Neural crest cell (in vitro differentiated cells): ENCODE data around the gene GMDS. TPM values are rescaled to one million over a fixed set of nuclear protein-coding genes. Genes with fewer than 3 reads are reported as not detected.

Experiments used
- DNase-seq: peaks from one replicate; pipeline ENCODE4 v3.0.0; 2021; ENCODE audit warnings: low read depth, mixed read lengths, low spot score
- H3K27ac Mint-ChIP-seq: one replicate; pipeline ENCODE4 v1.8.0; 2021; ENCODE audit warnings: mild to moderate bottlenecking, mixed read lengths; ENCODE audit not compliant: unreplicated experiment
- H3K27me3 Mint-ChIP-seq: 2 replicates; pipeline ENCODE4 v1.8.0; 2021; ENCODE audit warnings: low read depth, mild to moderate bottlenecking, mixed read lengths
- H3K36me3 Mint-ChIP-seq: 2 replicates; pipeline ENCODE4 v1.8.0; 2021; ENCODE audit warnings: low read depth, mild to moderate bottlenecking, mixed read lengths
- H3K4me1 Mint-ChIP-seq: 2 replicates; pipeline ENCODE4 v1.8.0; 2021; ENCODE audit warnings: mixed read lengths
- H3K4me3 Mint-ChIP-seq: one replicate; pipeline ENCODE4 v1.8.0; 2021; ENCODE audit warnings: mild to moderate bottlenecking, mixed read lengths
- H3K9me3 Mint-ChIP-seq: 2 replicates; pipeline ENCODE4 v1.8.0; 2021; ENCODE audit warnings: mixed read lengths
- CTCF ChIP-seq: fragments of 200-600 bp; sonication (generic); conservative IDR thresholded peaks from 2 replicates; pipeline ENCODE4 v1.5.0; 2021; ENCODE audit warnings: antibody characterized with exemption, mild to moderate bottlenecking
- total RNA-seq: library from RNA; stranded (reverse); gene quantifications from 2 replicates; pipeline ENCODE4 v1.2.1, GENCODE V29; 2021

Gene GMDS
- total RNA-seq, 1 donor from 2014 or later = 16.1 TPM

DNA sequence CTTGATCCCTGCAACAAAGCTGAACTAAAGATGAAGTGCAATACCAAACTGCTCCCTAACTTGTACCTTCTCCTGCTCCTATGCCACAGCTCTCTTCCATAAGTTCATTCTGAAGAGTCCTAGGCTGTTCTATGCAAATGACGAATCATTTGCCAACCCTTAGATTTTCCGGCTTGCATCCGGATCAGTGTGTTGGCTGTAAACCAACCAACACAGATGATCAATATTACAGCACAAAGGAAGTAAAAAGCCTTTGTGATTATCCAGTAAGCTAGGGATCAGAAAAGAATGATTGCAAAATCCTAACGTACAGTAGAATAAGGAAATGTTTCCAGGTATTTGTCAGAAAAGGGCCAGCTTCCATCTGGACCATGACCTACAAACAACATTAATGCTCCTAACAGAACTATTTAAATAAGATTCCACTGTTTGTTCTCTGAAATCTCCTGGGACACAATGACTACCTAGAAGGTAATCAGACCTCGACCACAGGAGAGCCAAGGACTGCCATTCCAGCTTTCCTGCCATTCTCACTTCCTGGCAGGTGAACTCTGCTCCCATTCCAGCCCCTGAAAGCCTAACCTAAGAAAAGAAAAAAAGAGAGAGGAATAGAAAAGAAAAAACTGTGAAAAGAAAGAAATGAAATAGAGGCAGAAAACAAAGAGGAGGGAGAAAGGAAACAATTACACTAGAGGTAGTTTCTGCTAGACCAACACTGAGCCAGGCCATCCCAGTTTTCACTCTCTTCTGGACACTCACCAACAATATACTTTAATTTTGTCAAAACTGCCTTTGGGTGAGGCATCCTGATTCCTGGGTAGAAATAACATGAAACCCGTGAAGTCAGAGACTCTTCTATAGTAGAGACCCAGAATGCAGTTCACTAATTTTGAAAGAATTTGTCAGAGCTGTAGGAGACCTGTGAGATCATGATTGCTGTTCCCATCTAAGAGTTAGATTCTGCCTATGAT, 19.7 kb downstream of the GMDS start:
- peaks cover 2% of the 10 kb centered on the region for H3K9me3 Mint-ChIP-seq
- no peaks in the 10 kb centered on the region for H3K27me3 Mint-ChIP-seq
- no peak for TF ChIP-seq CTCF
- DNase-seq = no peak
- H3K27ac Mint-ChIP-seq = no peak overlapping the region
- no peaks in the 10 kb centered on the region for H3K36me3 Mint-ChIP-seq
- no peaks in the 10 kb centered on the region for H3K4me1 Mint-ChIP-seq
- no peak overlapping the region for H3K4me3 Mint-ChIP-seq

DNA sequence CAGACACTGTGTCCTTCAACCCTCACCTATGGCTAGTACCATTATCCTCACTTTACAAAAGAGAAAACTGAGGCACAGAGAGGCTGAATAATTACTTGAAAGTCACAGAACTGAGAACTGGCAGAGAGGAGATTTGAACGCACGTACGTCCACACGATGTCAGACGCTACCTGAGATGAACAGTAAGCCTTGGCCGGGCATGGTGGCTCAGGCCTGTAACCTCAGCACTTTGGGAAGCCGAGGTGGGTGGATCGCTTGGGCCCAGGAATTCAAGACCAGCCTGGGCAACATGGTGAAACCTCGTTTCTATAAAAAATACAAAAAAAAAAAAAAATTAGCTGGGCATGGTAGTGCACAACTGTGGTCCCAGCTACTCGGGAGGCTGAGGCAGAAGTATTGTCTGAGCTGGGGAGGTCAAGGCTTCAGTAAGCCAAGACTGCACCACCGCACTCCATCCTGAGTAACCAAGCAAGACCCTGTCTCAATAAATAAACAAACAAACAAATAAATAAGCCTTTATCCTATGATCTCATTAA, 20.5 kb downstream of the GMDS start:
- no peaks in the 10 kb centered on the region for H3K27me3 Mint-ChIP-seq
- TF ChIP-seq CTCF = no peak
- H3K27ac Mint-ChIP-seq = no peak overlapping the region
- no peak for DNase-seq
- H3K36me3 Mint-ChIP-seq = no peaks in the 10 kb centered on the region
- H3K4me1 Mint-ChIP-seq = no peaks in the 10 kb centered on the region
- H3K4me3 Mint-ChIP-seq = no peak overlapping the region
- no peaks in the 10 kb centered on the region for H3K9me3 Mint-ChIP-seq

DNA sequence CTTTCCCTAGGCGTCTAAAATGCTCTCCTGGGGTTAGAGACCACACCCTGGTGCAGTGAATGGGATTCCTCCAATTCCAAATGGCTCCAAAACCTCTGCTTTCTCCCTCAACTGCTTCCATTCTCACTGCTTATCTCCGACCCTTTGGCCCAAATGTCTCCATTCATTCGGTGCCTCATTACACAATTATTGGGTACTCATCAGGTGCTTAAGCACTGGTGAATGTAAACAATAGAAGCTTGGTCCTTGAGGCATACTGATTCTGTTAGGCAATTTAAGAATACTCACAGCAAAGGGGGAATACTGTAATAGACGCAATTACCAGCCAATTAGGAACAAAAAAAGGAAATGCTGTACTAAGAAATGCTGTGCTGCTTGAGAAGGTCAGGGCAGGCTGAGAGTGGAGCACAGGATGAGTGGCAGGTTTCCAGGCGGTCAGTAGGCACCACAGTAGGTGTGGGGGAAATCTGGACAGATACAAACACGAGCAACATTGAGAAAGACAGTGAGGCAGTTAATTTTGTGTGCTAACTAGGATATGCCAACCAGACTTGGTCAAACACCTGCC, 23.0 kb downstream of the GMDS start:
- no peaks in the 10 kb centered on the region for H3K4me1 Mint-ChIP-seq
- no peaks in the 10 kb centered on the region for H3K36me3 Mint-ChIP-seq
- no peak overlapping the region for H3K27ac Mint-ChIP-seq
- H3K27me3 Mint-ChIP-seq = no peaks in the 10 kb centered on the region
- no peak for TF ChIP-seq CTCF
- H3K4me3 Mint-ChIP-seq = no peak overlapping the region
- DNase-seq = no peak
- no peaks in the 10 kb centered on the region for H3K9me3 Mint-ChIP-seq

GRCh38 chr6:2221726-2222274, 23.6 kb downstream of the GMDS start:
- no peaks in the 10 kb centered on the region for H3K27me3 Mint-ChIP-seq
- no peaks in the 10 kb centered on the region for H3K36me3 Mint-ChIP-seq
- no peak for DNase-seq
- H3K4me3 Mint-ChIP-seq = no peak overlapping the region
- H3K27ac Mint-ChIP-seq = no peak overlapping the region
- no peaks in the 10 kb centered on the region for H3K9me3 Mint-ChIP-seq
- no peaks in the 10 kb centered on the region for H3K4me1 Mint-ChIP-seq
- TF ChIP-seq CTCF = no peak

DNA sequence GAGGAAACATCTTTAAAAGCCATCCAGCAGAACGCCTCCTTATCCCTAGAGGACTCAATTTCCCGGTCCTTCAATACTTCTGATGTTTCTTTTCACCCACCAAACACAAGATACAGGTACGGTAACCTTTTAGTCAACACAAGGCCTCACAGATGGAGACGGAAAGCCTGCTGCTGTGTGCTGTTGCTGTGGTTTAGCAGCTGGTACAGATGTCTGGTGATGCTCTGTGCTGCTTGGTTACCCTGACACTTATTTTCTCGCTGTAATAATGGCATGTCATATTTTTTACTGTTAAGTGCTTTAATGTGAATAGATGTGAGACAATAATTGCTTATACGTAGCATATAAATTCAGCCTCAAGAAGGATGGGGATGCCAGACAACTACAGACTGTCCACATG, 25.3 kb downstream of the GMDS start:
- DNase-seq = no peak
- Mint-ChIP-seq H3K4me3 (no peak overlapping the region), H3K4me1 (no peaks in the 10 kb centered on the region), H3K36me3 (no peaks in the 10 kb centered on the region), H3K27ac (no peak overlapping the region), H3K27me3 (no peaks in the 10 kb centered on the region), H3K9me3 (no peaks in the 10 kb centered on the region)
- no peak for TF ChIP-seq CTCF
